Psoas muscle (tissue), 8 donors: Measurements from ENCODE around the gene KIAA2012. TPM values are rescaled to one million over a fixed set of nuclear protein-coding genes. Genes with fewer than 3 reads are reported as not detected.
A peak's percentile ranks its signal among the peaks of the same experiment; 100 is the strongest.

Experiments
- ATAC-seq, 4 donors: fragments of 200-7000 bp; cut with Tn5 transposase; one replicate each; pipeline ENCODE4 v1.9.1; 2020; ENCODE audit warnings: moderate library complexity in 3 of 4, mild to moderate bottlenecking in 2 of 4
- DNase-seq, 2 donors: peaks; one replicate each; pipeline ENCODE4 v3.0.0-alpha.2; 2020
- H3K27ac ChIP-seq: fragments of 200-600 bp; one replicate; pipeline ENCODE4 v1.8.0; 2022
- H3K27me3 ChIP-seq, 3 donors: fragments of 200-600 bp in 1 of 3; one replicate each; pipeline versions ENCODE4 v1.6.1 to v1.8.0; 2013 to 2022; ENCODE audit warnings: low read length in 2 of 3, mild to moderate bottlenecking in 2 of 3, moderate library complexity in 1 of 3; ENCODE audit not compliant: insufficient read depth in 3 of 3
- H3K36me3 ChIP-seq, 2 donors: fragments of 200-600 bp in 1 of 2; one replicate each; pipeline versions ENCODE4 v1.6.1 to v1.8.0; 2013 to 2022; ENCODE audit warnings: low read depth in 1 of 2, mild to moderate bottlenecking in 1 of 2, moderate library complexity in 1 of 2; ENCODE audit not compliant: insufficient read depth in 1 of 2
- H3K4me1 ChIP-seq: fragments of 200-600 bp; one replicate; pipeline ENCODE4 v1.8.0; 2022
- H3K4me3 ChIP-seq: fragments of 200-600 bp; one replicate; pipeline ENCODE4 v1.8.0; 2022; ENCODE audit warnings: mild to moderate bottlenecking
- H3K9me3 ChIP-seq: fragments of 200-600 bp; one replicate; pipeline ENCODE4 v1.8.0; 2022
- CTCF ChIP-seq: fragments of 200-600 bp; IDR thresholded peaks from one replicate; pipeline ENCODE4 v1.8.0; 2022; ENCODE audit warnings: antibody characterized with exemption
- WGBS, 3 donors: extraction: QIAGEN DNeasy Blood & Tissue Kit; methylation state at CpG; one replicate each; pipeline versions ENCODE4 v1.1.6 to v1.1.7; 2013; 5-methylcytosine and 5-hydroxymethylcytosine counted together
- intact Hi-C, 2 donors: fragments of 100-400 bp; cut with DNase I; formaldehyde crosslinking; loops; one replicate each; pipeline versions ENCODE4 v1.11.0 to v1.14.2; 2022
- polyA plus RNA-seq, 3 donors: library from polyadenylated mRNA; stranded (reverse); fragments of 200-250 nt; gene quantifications; one replicate each; pipeline ENCODE4 v1.2.3, GENCODE V29; 2013
- total RNA-seq, 4 donors: library from RNA; stranded (reverse); fragmentation: NEBNext Ultra II Directional in 2 of 4; extraction: Animal tissue kit (Norgen Biotek cat#: 25700) in 2 of 4; gene quantifications; one replicate each; pipeline versions ENCODE4 v1.2.1 to v1.2.4, GENCODE V29; 2021 to 2023
- donor health status: healthy with polysubstance abuse.
- donor health status: DM: no; HTN: no; CAD: no; lungs with moderate emphysema.
- donor health status: Bipolar disorder and iron deficiency.
- donor health status: healthy.
- donor health status: DM: yes; HTN: yes; CAD: no.
- donor health status: DM: no; HTN: no; CAD: no.
- donor health status: DM: no; HTN: no; CAD: no.
- donor health status: DM: yes; HTN: yes; CAD: no.

Gene KIAA2012
- total and polyA plus RNA-seq, 7 donors: 0.03 to 0.06 TPM; not detected in 5

- intact Hi-C loops: no loop called here
- no peak overlapping the region for H3K27ac ChIP-seq
- TF ChIP-seq CTCF: no peak
- H3K36me3 ChIP-seq: no peaks in the 10 kb centered on the region
- DNase-seq (no peak), ATAC-seq (no peak)
- peaks cover 12% of the 10 kb centered on the region for H3K4me1 ChIP-seq
- 94 to 98% (median 96%) methylated on average over 2 of the region's 2 CpGs for WGBS, 3 donors
- no peaks in the 10 kb centered on the region for H3K9me3 ChIP-seq
- H3K4me3 ChIP-seq: no peak overlapping the region
- H3K27me3 ChIP-seq: no peaks in the 10 kb centered on the region
Measured at GRCh38 chr2:202049092-202049728, 23.8 kb upstream of the KIAA2012 start.

- no peaks in the 10 kb centered on the region for H3K27me3 ChIP-seq
- no peak for TF ChIP-seq CTCF
- H3K27ac ChIP-seq: no peak overlapping the region
- peaks cover 12% of the 10 kb centered on the region for H3K4me1 ChIP-seq
- no peaks in the 10 kb centered on the region for H3K36me3 ChIP-seq
- no peaks in the 10 kb centered on the region for H3K9me3 ChIP-seq
- ATAC-seq: no peak
- WGBS, 3 donors: 97 to 100% (median 100%) methylated on average over 1 of the region's 1 CpG
- intact Hi-C loops: no loop called here
- no peak overlapping the region for H3K4me3 ChIP-seq
- no peak for DNase-seq
Measured at GRCh38 chr2:202049840-202050239, 23.2 kb upstream of the KIAA2012 start.

- H3K9me3 ChIP-seq: no peaks in the 10 kb centered on the region
- H3K4me3 ChIP-seq: no peak overlapping the region
- H3K27me3 ChIP-seq: no peaks in the 10 kb centered on the region
- H3K27ac ChIP-seq: no peak overlapping the region
- no peaks in the 10 kb centered on the region for H3K36me3 ChIP-seq
- ATAC-seq (no peak), DNase-seq (no peak)
- no peak for TF ChIP-seq CTCF
- peaks cover 12% of the 10 kb centered on the region for H3K4me1 ChIP-seq
- intact Hi-C loops: no loop called here
Measured at GRCh38 chr2:202050652-202051051, 22.4 kb upstream of the KIAA2012 start.

GRCh38 chr2:202051499-202052161 lies 21.4 kb upstream of the KIAA2012 start:
- DNase-seq (no peak), ATAC-seq (peak in 1 of 4 donors; percentile 40)
- no peak overlapping the region for H3K27ac ChIP-seq
- H3K27me3 ChIP-seq: no peaks in the 10 kb centered on the region
- H3K4me1 ChIP-seq: peaks cover 12% of the 10 kb centered on the region
- H3K9me3 ChIP-seq: no peaks in the 10 kb centered on the region
- intact Hi-C loops: no loop called here
- H3K36me3 ChIP-seq: no peaks in the 10 kb centered on the region
- TF ChIP-seq CTCF: no peak
- 20 to 29% (median 25%) methylated on average over 8 of the region's 8 CpGs for WGBS, 3 donors
- no peak overlapping the region for H3K4me3 ChIP-seq
